H9 (cell line): ENCODE results near the gene THOP1. TPM values are rescaled to one million over a fixed set of nuclear protein-coding genes. Genes with fewer than 3 reads are reported as not detected.

Experiments used
- DNase-seq: peaks from one replicate; pipeline ENCODE4 v3.0.0-alpha.2; 2017
- H2AFZ ChIP-seq: one replicate; pipeline ENCODE4 v1.6.1; 2013; ENCODE audit warnings: mild to moderate bottlenecking, low read length, control low read depth, moderate library complexity
- H2AK5ac ChIP-seq: 2 replicates; pipeline ENCODE4 v1.6.1; 2013; ENCODE audit warnings: low read length, control low read depth, mixed read lengths; ENCODE audit not compliant: insufficient read length
- H2BK120ac ChIP-seq: one replicate; pipeline ENCODE4 v1.6.1; 2013; ENCODE audit warnings: low read depth, mild to moderate bottlenecking, low read length, control low read depth, inconsistent platforms; ENCODE audit not compliant: poor library complexity, severe bottlenecking
- H2BK12ac ChIP-seq: 2 replicates; pipeline ENCODE4 v1.6.1; 2013; ENCODE audit warnings: low read length, control low read depth, mixed read lengths, low read depth; ENCODE audit not compliant: insufficient read length
- H2BK15ac ChIP-seq: 2 replicates; pipeline ENCODE4 v1.6.1; 2013; ENCODE audit warnings: low read depth, low read length, control low read depth
- H2BK20ac ChIP-seq: one replicate; pipeline ENCODE4 v1.6.1; 2013; ENCODE audit warnings: low read depth, mild to moderate bottlenecking, low read length, control low read depth, inconsistent platforms; ENCODE audit not compliant: poor library complexity, severe bottlenecking
- H2BK5ac ChIP-seq: 2 replicates; pipeline ENCODE4 v1.6.1; 2013; ENCODE audit warnings: low read length, control low read depth, mixed read lengths; ENCODE audit not compliant: insufficient read length
- H3K14ac ChIP-seq: 2 replicates; pipeline ENCODE4 v1.6.1; 2013; ENCODE audit warnings: low read length, control low read depth; ENCODE audit not compliant: insufficient read depth
- H3K18ac ChIP-seq: 2 replicates; pipeline ENCODE4 v1.6.1; 2013; ENCODE audit warnings: low read depth, mild to moderate bottlenecking, mixed read lengths, low read length, control low read depth; ENCODE audit not compliant: insufficient read length
- H3K23ac ChIP-seq: 2 replicates; pipeline ENCODE4 v1.6.1; 2013; ENCODE audit warnings: low read length, control low read depth, mixed read lengths, low read depth; ENCODE audit not compliant: insufficient read length
- H3K23me2 ChIP-seq: 2 replicates; pipeline ENCODE4 v1.6.1; 2013; ENCODE audit warnings: low read depth, mild to moderate bottlenecking, mixed read lengths, low read length, control low read depth; ENCODE audit not compliant: insufficient read length, poor library complexity, severe bottlenecking
- H3K27ac ChIP-seq: 2 replicates; pipeline ENCODE4 v1.5.1; 2013; ENCODE audit warnings: low read length, control low read depth, mixed read lengths, low read depth; ENCODE audit not compliant: insufficient read length
- H3K27me3 ChIP-seq: 2 replicates; pipeline ENCODE4 v1.6.1; 2013; ENCODE audit warnings: low read length, control low read depth, inconsistent platforms; ENCODE audit not compliant: insufficient read depth
- H3K4ac ChIP-seq: 2 replicates; pipeline ENCODE4 v1.6.1; 2013; ENCODE audit warnings: low read depth, mild to moderate bottlenecking, control low read depth, inconsistent platforms, low read length, moderate library complexity
- H3K4me1 ChIP-seq: 2 replicates; pipeline ENCODE4 v1.6.1; 2013; ENCODE audit warnings: low read length, control low read depth, inconsistent platforms; ENCODE audit not compliant: insufficient read depth
- H3K4me2 ChIP-seq: 2 replicates; pipeline ENCODE4 v1.6.1; 2013; ENCODE audit warnings: low read length, control low read depth, mixed read lengths; ENCODE audit not compliant: insufficient read length, insufficient read depth
- H3K56ac ChIP-seq: 2 replicates; pipeline ENCODE4 v1.6.1; 2013; ENCODE audit warnings: low read depth, mild to moderate bottlenecking, mixed read lengths, low read length, control low read depth; ENCODE audit not compliant: insufficient read length
- H3K79me1 ChIP-seq: 2 replicates; pipeline ENCODE4 v1.6.1; 2013; ENCODE audit warnings: low read depth, mild to moderate bottlenecking, moderate library complexity, low read length, control low read depth, inconsistent platforms; ENCODE audit not compliant: insufficient read depth, poor library complexity, severe bottlenecking
- H3K79me2 ChIP-seq: 2 replicates; pipeline ENCODE4 v1.6.1; 2013; ENCODE audit warnings: low read length, control low read depth, inconsistent platforms; ENCODE audit not compliant: insufficient read depth
- H3K9ac ChIP-seq: 2 replicates; pipeline ENCODE4 v1.6.1; 2013; ENCODE audit warnings: low read length, control low read depth, mixed read lengths; ENCODE audit not compliant: insufficient read length; ENCODE audit errors: extremely low read depth
- H3K9me3 ChIP-seq: one replicate; pipeline ENCODE4 v1.6.1; 2013; ENCODE audit warnings: low read depth, low read length, inconsistent platforms; ENCODE audit not compliant: control insufficient read depth
- H3T11ph ChIP-seq: one replicate; pipeline ENCODE4 v1.6.1; 2013; ENCODE audit warnings: mild to moderate bottlenecking, low read length, control low read depth, inconsistent platforms
- H4K20me1 ChIP-seq: one replicate; pipeline ENCODE4 v1.6.1; 2013; ENCODE audit not compliant: control insufficient read depth, insufficient read length, insufficient read depth
- H4K5ac ChIP-seq: 2 replicates; pipeline ENCODE4 v1.6.1; 2013; ENCODE audit warnings: low read depth, mild to moderate bottlenecking, mixed read lengths, low read length, control low read depth; ENCODE audit not compliant: insufficient read length
- H4K8ac ChIP-seq: replicated peaks from 2 replicates; pipeline ENCODE4 v1.6.1; 2013; ENCODE audit warnings: low read length, control low read depth, mixed read lengths, low read depth; ENCODE audit not compliant: insufficient read length
- H4K91ac ChIP-seq: 2 replicates; pipeline ENCODE4 v1.6.1; 2013; ENCODE audit warnings: low read depth, mild to moderate bottlenecking, moderate library complexity, mixed read lengths, low read length, control low read depth; ENCODE audit not compliant: insufficient read length
- H3K27ac Mint-ChIP-seq, 3 experiments: 2 replicates in 2 of 3; 3 replicates in 1 of 3; pipeline ENCODE4 v1.8.0; 2020 to 2021; ENCODE audit warnings: mixed read lengths in 3 of 3, mild to moderate bottlenecking in 1 of 3, moderate library complexity in 1 of 3
- H3K27me3 Mint-ChIP-seq: 2 replicates; pipeline ENCODE4 v1.8.0; 2021; ENCODE audit warnings: low read depth, mild to moderate bottlenecking, moderate library complexity, mixed read lengths
- H3K36me3 Mint-ChIP-seq, 3 experiments: 2 replicates in 2 of 3; 3 replicates in 1 of 3; pipeline ENCODE4 v1.8.0; 2020 to 2021; ENCODE audit warnings: low read depth in 3 of 3, mixed read lengths in 3 of 3; ENCODE audit not compliant: insufficient read depth in 1 of 3
- H3K4me1 Mint-ChIP-seq, 2 experiments: 2 replicates each; pipeline ENCODE4 v1.8.0; 2020; ENCODE audit warnings: mixed read lengths in 2 of 2
- H3K4me3 Mint-ChIP-seq, 2 experiments: 2 replicates in 1 of 2; 3 replicates in 1 of 2; pipeline ENCODE4 v1.8.0; 2020 to 2021; ENCODE audit warnings: mild to moderate bottlenecking in 2 of 2, mixed read lengths in 2 of 2, moderate library complexity in 1 of 2
- H3K9me3 Mint-ChIP-seq, 2 experiments: 2 replicates in 1 of 2; 3 replicates in 1 of 2; pipeline ENCODE4 v1.8.0; 2020; ENCODE audit warnings: mild to moderate bottlenecking in 2 of 2, mixed read lengths in 2 of 2, moderate library complexity in 1 of 2
- WGBS: extraction: QIAGEN DNeasy Blood & Tissue Kit; methylation state at CpG from one replicate; pipeline ENCODE4 v1.1.7; 2013; ENCODE audit warnings: missing lambda C conversion rate, low lambda C conversion rate, mixed read lengths; ENCODE audit not compliant: insufficient read length; ENCODE audit errors: extremely low coverage; 5-methylcytosine and 5-hydroxymethylcytosine counted together
- total RNA-seq: library from RNA; stranded (reverse); gene quantifications from 2 replicates; pipeline ENCODE4 v1.2.1, GENCODE V29; 2021
- TF ChIP-seq, protein P1 (sequence below): fragments of 200-600 bp; sonication (generic); conservative IDR thresholded peaks from 3 replicates; pipeline ENCODE4 v1.8.0; 2021; ENCODE audit warnings: antibody characterized with exemption, mild to moderate bottlenecking

THOP1 gene
- total RNA-seq, 1 experiment from 2014 or later, result 150 TPM

GRCh38 chr19:2764945-2765344, 20.4 kb upstream of the THOP1 start:
- Histone ChIP-seq H2AK5ac (no peak overlapping the region), H2BK5ac (no peak overlapping the region), H2BK120ac (no peak overlapping the region), H2BK20ac (no peak overlapping the region), H3K9me3 (no peaks in the 10 kb centered on the region), H3K23me2 (no peaks in the 10 kb centered on the region), H3K23ac (no peak overlapping the region), H3K4me2 (no peak overlapping the region), H3K4ac (no peak overlapping the region), H3K18ac (no peak overlapping the region), H3K27me3 (no peaks in the 10 kb centered on the region), H4K20me1 (no peaks in the 10 kb centered on the region), H2AFZ (no peak overlapping the region), H4K91ac (no peak overlapping the region), H3K9ac (no peak overlapping the region), H3K79me1 (no peaks in the 10 kb centered on the region), H4K5ac (no peak overlapping the region), H3K56ac (no peak overlapping the region), H3K27ac (no peak overlapping the region), H4K8ac (no peak overlapping the region), H3T11ph (no peak overlapping the region), H2BK12ac (no peak overlapping the region), H3K14ac (no peak overlapping the region), H2BK15ac (no peak overlapping the region), H3K79me2 (peaks cover 3% of the 10 kb centered on the region; the same call in 1 of the 2 replicates), H3K4me1 (no peaks in the 10 kb centered on the region)
- DNase-seq, result no peak
- Mint-ChIP-seq H3K36me3 (peaks cover 12 to 61% (median 55%) of the 10 kb centered on the region in 3 experiments; a peak in 6 of 7 replicates), H3K4me1 (no peaks in the 10 kb centered on the region), H3K9me3 (no peaks in the 10 kb centered on the region), H3K4me3 (no peak overlapping the region), H3K27me3 (no peaks in the 10 kb centered on the region), H3K27ac (no peak overlapping the region)
- TF ChIP-seq, protein P1, sequence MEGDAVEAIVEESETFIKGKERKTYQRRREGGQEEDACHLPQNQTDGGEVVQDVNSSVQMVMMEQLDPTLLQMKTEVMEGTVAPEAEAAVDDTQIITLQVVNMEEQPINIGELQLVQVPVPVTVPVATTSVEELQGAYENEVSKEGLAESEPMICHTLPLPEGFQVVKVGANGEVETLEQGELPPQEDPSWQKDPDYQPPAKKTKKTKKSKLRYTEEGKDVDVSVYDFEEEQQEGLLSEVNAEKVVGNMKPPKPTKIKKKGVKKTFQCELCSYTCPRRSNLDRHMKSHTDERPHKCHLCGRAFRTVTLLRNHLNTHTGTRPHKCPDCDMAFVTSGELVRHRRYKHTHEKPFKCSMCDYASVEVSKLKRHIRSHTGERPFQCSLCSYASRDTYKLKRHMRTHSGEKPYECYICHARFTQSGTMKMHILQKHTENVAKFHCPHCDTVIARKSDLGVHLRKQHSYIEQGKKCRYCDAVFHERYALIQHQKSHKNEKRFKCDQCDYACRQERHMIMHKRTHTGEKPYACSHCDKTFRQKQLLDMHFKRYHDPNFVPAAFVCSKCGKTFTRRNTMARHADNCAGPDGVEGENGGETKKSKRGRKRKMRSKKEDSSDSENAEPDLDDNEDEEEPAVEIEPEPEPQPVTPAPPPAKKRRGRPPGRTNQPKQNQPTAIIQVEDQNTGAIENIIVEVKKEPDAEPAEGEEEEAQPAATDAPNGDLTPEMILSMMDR, result no peak
- no CpG with 5 or more reads among the region's 21 CpGs for WGBS
